DMS53 (cell line): ENCODE measurements around the gene CANX.

ENCODE experiments used
- DNase-seq: peaks from one replicate; lab custom pipeline; 2025; lab: John Stamatoyannopoulos, UW

Gene CANX

DNA sequence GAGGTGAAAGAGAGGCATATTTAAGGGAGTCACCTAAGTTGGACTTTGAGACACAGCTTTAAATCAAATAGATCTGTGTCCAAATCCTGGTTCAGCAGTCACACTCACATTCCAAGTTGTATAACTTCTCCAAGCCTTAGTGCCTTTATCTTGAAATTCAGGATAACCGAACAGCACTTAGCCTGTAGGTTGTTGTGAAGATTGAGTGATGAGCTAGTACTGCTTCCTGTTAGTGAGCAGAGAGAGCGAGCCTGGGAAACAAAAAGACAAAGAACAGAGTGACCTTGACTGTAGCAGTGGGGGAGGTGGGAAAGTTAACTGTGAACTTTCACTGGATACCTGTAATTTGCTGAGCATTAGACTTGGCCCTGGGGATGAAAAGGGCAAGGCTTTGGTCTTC lies 56.3 kb downstream of the CANX start:
- DNase-seq = no peak

DNA sequence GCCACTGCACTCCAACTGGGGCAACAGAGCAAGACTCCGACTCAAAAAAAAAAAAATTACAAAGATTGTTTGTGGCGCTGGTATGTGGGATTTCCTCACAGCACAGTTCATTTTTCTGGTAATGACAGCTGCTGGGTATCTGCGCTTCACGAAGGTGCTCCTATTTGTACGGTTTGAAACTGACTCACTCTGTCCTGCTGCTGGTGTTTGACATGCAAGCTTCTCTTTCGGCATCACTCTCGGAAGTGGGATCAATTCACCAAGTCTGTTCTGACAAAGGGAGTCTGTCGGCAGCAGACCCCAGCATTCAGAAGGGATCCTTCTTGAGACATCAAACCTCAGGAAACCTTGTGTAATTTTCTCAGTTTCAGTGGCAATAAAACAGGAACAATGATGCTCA lies 60.2 kb downstream of the CANX start:
- peak; percentile 40 for DNase-seq

DNA sequence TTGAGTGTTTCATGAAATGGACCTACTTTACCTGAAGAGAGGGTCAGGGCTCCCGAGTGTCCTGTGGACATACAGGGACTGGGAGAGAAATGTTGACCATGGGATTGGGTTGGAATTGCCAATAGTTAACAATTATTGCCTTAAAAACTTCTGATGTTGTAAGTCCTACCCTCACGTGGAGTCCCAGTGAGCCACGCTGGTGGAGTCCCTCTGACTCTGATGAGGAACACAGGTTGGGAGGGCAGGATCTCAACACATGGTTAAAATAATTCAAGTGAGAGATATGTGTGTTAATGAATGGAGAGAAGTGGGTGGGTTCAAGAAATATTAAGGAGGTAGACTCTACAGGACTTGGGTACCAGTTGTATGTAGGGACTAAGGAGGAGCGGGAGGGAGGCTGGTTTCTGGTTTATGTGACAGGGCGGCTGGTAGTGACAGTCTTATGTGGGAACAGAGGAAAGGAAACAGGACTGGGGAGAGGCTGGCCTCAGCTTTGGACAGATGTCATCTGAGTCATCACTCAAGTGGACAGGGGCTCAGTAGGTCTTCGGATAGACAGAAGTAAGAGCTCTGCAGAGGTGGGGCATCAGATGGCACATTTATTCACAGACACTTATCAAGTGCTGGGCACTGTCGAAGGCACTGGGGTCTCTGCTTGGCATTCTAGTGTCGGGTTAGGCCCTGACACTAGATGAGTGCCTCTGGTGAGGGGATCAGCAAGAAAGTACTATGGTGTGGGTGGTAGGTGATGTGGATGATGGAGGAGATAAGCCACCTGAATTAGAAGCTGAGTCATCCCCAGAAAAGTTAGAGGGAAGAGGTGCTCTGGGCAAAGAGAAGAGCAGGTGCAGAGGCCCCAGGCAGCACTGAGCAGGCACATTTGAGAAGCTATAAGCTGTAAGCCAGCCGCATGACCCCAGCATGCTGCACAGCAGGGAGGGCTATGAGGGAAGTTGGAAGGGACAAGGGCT lies 61.1 kb downstream of the CANX start:
- DNase-seq = peak; percentile 94

DNA sequence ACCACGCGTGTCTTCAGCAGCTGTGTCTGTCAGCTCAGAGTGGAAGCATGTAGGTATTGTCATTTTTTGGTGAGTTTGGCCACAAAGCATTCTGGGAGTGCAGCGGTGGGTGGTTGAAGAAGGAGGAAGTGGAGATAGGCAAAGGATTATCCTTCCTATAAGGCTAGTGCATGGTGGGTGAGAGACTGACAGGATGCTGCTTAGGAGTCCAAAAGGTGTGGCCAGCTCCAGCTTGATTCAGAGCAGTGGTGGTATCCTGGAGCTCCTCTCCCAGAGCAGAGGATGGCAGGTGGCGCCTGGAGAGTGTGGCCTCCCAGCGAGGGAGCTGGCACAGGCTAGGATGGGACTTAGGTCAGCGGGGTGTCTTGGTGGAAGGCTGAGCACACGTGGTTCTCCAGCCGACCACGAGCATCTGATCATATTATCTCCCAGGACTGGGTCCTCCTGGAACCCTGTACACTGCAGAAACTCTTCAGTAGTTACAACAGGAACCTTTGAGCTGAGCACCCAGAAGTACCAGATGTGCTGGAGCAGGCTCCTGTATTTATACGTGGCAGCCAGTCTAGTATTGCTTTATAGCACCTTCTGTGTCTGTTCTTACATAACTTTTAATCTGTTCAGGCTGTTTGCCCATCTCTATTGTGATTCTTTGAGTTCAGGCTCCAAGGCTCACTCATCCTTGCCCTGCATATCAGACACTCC lies 63.5 kb downstream of the CANX start:
- peak; percentile 73 for DNase-seq

DNA sequence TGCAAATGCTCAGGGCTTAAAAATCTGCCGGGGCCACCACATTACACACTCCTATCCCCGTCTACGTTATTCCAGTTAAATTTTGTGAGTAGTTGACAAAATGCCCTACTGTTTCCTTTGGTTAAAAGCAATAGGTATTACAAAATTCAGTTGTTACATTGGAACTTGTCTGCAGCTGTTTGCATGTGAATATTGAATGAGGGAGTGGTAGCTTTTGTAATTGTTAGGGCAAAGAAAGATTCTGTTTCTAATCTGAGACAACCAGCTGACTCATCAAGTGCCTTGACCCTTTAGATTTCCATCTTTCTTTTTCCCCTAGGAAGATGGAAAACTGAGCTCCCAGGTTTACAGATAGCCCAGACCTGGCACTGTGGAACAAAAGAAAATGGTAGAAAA lies 64.0 kb downstream of the CANX start:
- DNase-seq = no peak

DNA sequence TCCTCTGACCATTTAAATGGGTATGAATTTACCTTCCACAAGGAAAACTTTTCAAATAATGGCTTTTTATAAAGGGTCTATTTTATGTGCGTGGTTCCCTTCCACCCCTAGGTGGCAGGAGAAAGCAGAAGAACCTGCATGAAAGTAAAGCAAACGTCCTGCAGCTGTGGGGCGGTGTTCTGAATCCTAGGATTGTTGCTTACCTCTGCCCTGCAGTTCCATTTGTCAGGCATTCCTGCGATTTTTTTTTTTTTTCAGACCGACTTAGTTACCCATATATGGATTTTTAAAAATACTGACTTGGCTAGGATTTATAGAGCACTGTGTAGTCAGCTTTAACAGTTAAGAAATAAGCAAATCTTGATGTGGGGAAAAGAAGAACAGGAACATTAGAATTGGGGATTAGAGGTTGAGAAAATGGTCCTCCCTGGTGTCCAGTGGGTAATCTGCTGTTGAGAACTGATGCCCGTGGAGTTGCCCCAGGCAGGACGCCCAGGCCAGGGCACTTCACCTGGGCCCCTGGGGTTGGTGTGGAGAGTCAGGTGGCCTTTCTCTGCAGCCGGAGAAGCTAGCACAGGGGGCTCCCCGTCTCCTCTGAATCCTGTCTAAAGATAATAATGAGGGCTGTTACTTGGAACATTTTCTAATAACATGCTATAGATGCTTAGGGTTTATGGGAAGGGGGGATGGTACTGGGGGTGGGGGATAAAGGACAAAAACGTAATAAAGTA lies 64.6 kb downstream of the CANX start:
- DNase-seq = peak; percentile 90

DNA sequence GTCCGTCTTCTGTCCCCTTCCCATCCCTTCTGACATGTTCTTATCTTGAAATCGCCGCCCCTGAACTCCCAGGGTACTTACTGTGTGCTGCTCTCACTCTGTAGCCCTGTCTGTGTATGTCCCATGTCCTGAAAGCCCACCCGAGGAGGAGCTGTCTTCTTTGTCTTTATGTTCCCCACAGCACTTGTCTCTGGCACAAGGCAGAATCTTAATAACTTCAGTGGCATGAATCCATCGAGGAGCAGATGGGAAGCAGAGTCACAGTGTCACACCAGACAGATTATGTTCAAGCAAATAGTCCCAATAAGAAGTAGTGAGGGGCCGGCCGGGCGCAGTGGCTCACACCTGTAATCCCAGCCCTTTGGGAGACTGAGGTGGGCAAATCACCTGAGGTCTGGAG lies 65.3 kb downstream of the CANX start:
- no peak for DNase-seq

DNA sequence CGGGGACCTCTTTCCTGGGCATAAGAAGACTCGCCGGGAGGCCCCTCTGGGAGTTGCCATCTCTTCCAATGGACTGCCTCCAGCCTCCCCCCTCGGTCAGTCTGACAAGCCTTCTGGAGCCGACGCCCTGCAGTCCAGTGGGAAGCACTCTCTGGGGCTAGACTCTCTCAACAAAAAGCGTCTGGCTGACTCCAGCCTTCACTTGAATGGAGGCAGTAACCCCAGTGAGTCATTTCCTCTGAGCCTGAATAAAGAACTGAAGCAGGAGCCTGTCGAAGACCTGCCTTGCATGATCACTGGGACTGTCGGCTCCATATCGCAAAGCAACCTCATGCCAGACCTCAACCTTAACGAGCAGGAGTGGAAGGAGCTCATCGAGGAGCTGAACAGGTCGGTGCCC lies 66.6 kb downstream of the CANX start:
- DNase-seq = peak; percentile 14

DNA sequence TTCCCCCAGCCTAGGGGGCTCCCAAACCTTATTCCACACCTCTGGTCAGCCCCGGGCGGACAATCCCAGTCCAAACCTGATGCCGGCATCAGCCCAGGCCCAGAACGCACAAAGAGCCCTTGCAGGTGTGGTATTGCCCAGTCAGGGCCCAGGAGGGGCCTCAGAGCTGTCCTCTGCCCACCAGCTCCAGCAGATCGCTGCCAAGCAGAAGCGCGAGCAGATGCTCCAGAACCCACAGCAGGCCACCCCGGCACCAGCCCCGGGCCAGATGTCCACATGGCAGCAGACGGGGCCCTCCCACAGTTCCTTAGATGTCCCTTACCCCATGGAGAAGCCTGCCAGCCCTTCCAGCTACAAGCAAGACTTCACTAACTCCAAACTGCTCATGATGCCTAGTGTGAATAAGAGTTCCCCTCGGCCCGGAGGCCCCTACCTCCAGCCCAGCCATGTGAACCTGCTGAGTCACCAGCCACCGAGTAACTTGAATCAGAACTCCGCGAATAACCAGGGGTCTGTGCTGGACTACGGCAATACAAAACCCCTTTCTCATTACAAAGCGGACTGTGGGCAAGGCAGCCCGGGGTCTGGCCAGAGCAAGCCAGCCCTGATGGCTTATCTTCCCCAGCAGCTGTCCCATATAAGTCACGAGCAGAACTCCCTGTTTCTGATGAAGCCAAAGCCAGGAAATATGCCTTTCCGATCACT lies 67.4 kb downstream of the CANX start:
- no peak for DNase-seq

DNA sequence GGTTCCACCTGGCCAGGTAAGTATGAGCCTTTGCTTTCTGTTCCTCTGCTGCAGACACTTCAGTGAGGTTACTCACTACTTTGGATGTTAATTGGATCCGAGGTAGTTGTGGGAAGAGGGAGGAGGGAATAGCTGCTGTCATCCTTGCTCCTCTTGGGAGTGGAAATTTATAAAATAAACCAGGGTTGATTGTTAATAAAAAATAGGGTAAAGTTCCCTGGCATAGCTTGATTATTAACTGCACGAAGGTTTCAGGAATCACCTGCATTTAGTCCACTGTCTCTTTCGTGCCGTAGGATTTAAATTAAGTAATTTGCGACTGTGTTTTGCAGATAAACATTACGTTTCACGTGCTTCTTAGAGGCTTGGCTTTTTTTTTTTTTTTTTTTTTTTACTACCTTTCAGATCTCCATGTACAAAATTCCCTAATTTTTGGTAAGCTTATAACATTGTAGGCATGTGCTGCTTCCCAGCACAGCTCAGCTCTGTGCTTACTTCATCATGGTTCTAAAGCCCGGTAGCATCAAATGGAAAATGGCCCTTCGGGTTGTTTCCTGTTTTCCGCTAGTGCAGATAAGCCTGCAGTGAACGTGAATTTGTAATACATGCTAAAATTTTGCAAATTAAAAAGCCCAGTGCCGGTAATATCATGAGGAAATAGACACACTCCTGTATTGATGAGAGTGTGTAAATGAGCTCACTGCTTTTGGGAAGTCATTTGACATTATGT lies 68.1 kb downstream of the CANX start:
- DNase-seq = no peak

DNA sequence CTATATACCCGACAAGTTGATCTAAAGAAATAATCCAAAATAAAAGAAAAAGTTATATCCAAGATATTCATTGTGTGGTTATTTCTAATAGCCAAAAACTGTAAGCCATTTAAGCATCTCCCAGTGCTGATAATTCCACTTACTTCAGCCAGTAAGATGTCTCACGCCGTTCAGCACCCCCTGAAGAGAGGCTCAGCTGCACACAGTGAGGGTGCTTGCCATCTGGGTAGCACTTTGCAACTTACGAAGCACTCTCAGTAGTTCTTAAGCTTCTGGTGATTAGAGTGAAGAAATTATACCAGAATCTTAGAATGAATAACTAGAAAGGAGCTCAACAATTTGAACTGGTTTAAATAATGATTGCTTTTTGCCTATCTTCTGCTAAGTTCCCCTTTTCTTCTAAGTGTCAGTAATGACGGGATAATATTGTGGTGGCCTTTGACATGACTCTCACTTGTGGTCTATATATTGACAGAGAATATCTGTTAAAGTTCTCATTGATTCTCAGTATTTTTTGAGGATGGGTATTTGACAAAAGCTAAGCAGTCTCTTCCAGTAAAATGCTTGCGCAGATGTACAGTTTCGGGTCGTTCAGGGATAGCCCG lies 68.8 kb downstream of the CANX start:
- no peak for DNase-seq

DNA sequence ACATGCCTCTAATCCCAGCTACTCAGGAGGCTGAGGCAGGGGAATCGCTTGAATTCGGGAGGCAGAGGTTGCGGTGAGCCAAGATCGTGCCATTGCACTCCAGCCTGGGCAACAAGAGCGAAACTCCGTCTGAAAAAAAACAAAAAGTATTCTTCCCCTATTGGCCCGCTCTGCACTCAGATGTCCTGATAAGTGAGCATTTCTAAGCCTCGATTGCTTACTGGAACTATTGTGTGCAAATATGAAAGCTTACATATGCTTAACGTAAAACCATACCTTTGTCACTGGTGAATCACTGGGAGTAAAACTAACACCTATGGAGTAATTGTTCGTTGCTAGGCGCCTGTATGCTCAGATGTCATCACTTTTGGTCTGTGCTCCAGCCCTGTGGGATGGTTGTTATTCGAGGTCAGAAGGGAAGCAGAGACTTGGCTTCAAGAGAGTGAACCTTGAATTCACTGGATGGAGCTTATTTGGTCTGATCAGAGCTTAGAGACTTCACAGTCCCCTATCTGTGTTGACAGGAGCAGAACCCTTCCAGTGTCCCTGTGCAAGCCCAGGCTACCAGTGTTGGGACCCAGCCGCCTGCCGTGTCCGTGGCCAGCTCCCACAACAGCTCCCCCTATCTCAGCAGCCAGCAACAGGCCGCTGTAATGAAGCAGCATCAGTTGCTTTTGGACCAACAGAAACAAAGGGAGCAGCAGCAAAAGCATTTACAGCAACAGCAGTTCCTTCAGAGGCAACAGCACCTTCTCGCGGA lies 69.7 kb downstream of the CANX start:
- no peak for DNase-seq

DNA sequence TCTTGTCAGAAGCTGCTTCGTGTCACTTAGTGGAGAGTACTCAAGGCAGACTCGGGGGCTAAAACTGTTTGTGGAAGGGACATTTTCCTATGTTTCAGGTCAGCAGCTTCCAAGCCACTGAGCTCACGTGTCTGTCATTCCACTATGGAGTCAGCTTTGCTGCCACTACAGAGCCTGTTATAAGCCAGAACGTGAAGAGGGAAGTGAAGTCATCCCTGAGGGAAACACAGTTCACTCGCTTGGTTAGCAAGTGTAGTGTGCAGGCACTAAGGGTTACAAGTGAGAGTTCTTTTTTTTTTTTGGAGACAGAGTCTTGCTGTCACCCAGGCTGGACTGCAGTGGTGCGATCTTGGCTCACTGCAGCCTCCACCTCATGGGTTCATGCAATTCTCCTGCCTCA lies 70.5 kb downstream of the CANX start:
- DNase-seq = no peak

DNA sequence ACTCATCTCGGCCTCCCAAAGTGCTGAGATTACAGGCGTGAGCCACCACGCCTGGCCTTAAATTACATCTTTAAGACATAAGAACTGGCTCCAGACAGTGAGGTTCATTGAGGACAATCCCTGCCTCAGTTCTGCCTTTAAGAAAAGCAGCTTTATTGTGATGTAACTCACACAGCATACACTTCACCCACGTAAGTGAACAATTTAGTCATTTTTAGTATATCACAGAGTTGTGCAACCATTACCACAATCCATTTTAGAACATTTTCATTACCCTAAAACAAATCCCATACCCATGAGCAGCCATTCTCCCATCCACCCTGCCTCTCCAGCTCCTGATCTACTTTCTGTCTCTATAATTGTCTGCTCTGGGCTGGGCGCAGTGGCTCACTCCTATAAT lies 71.0 kb downstream of the CANX start:
- no peak for DNase-seq

DNA sequence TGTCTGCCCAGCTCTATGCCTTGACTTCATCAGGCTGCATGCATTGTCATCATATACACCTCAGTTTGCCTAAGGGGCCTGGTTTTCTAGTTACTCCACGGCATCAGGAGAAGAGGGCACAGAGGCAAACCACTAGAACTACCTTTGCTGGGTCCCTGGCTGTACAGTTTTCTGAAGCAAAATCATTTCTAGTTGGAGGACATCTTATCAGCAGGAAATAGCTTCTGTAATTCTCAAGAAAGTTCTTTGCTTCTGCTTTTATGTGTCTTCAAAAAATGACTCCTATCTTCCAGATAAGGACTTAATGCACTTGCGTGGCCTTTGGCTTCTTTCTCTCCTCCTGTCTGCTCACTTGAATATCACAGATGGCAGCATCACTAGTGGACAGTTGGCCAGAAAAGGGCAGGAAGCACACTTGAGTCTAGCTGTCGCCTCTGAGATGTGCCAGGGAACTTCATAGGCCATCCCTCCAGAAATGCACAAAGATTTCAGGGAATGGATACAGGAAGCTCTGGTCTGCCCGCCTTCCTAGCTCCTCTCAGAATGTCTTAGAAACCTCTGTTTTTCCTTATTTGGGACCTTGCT lies 72.6 kb downstream of the CANX start:
- no peak for DNase-seq

DNA sequence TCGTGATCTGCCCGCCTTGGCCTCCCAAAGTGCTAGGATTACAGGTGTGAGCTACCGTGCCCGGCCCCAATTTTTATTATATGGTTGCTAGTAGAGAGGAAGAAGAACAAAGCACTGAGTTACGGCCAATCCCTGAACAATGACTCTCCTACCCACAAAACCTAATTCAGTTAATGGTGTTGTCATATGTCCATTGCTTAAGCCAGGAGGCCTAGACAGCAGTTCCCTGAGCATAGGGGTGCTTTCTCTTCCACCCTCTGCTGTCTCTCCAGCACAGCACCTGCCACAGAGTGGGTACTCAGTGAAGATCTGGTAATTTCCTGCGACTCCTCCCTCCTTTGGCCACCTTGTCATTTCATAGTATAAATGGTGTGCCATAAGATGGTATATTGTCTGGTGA lies 73.6 kb downstream of the CANX start:
- DNase-seq = no peak

DNA sequence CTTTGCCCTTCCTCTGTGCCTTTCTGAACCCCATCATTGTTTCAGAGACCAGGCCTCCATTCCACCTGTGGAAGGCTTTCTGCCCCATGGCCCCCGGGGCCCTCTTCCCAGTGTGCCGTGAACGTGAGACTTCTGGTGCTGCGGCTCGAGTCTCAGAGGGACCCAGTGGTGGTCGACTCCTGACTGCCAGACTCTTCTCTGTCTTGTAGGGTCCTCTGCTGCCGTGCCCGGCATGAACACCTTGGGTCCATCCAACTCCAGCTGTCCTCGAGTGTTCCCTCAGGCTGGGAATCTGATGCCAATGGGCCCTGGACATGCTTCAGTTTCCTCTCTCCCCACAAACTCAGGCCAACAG lies 74.9 kb downstream of the CANX start:
- no peak for DNase-seq

DNA sequence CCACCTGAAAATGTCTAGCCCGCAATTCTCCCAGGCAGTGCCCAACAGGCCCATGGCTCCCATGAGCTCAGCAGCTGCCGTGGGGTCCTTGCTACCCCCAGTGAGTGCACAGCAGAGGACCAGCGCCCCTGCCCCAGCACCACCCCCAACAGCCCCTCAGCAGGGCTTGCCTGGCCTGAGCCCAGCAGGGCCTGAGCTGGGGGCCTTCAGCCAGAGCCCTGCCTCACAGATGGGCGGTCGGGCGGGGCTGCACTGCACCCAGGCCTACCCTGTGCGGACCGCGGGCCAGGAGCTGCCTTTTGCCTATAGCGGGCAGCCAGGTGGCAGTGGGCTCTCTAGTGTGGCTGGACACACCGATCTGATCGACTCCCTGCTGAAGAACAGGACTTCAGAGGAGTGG lies 75.7 kb downstream of the CANX start:
- no peak for DNase-seq

DNA sequence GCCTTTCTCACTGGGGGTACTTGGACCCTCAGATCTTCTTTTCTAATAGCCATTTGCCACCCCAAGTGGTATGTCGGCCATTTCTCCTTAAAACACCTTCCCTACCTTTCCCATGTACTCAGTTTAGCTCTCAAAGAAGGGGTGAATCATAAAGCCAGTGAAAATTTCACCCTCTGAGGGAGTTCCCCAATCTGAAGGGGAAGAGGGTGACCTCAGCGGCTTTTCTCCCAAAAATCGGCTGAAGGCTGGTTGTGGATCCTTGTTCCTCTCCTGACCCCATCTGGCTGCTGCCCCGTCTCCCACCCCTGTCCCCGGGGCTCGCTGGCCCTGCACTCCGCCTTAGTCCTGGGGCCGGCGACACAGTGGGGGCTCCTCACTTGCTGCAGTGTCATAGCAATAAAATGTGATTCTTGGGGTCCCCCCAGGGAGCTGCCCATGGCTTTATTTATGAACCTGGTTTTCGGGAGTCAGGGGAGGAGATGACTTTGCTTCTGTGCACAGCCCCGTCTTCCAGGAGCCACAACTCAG lies 77.7 kb downstream of the CANX start:
- DNase-seq = no peak

DNA sequence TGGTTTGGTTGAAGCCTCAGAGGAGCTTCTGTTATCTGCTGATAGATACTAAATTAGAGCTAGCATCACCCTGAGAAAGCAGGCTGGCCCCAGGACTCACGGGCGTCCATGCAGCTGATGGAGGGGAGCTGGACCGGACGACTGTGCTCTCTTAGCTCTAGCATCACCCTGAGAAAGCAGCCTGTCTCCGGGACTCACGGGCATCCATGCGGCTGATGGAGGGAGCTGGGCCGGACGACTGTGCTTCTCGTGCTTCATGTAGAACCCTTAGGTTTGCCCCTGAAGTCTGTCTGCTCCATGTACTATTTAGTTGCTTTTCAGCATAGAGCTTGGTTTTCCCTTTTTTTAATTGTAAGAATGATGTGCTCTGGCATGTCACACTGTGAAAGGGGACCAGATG lies 78.7 kb downstream of the CANX start:
- DNase-seq = no peak
